B cell (primary cell): ENCODE measurements around the gene SRPK1. TPM values are rescaled to one million over a fixed set of nuclear protein-coding genes. Genes with fewer than 3 reads are reported as not detected.

Experiments
- ATAC-seq: fragments of 200-7000 bp; cut with Tn5 transposase; one replicate; pipeline ENCODE4 v1.10.0; 2021; ENCODE audit warnings: low read depth, mild to moderate bottlenecking, moderate number of reproducible peaks, moderate library complexity
- CTCF ChIA-PET: fragments of 350-600 bp; sonication (Branson Sonifier 250); formaldehyde crosslinking; loops from one replicate; lab custom pipeline; 2021; ENCODE audit warnings: antibody characterized with exemption, inconsistent platforms; lab: Charles Lee
- POLR2A ChIA-PET: fragments of 350-600 bp; sonication (Branson Sonifier 250); formaldehyde crosslinking; loops from one replicate; lab custom pipeline; 2021; ENCODE audit warnings: antibody characterized with exemption; lab: Charles Lee
- DNase-seq: peaks from one replicate; pipeline ENCODE4 v3.0.0; 2013
- H2AFZ ChIP-seq: 2 replicates; pipeline ENCODE4 v1.6.1; 2012; ENCODE audit warnings: mild to moderate bottlenecking, low read depth, low read length; ENCODE audit not compliant: insufficient read depth, poor library complexity, severe bottlenecking
- H3K27ac ChIP-seq, 2 donors: 1 replicate in 1 of 2; 2 replicates in 1 of 2; pipeline ENCODE4 v1.5.1; 2012 to 2013; ENCODE audit warnings: low read length in 2 of 2, mild to moderate bottlenecking in 2 of 2, moderate library complexity in 1 of 2
- H3K27me3 ChIP-seq, 4 experiments: fragments of 200-600 bp in 1 of 4; sonication (generic) in 1 of 4; replicated peaks in 1 of 4; 1 replicate in 2 of 4; 2 replicates in 2 of 4; pipeline versions ENCODE4 v1.6.1 to v1.7.0; 2013 to 2016; ENCODE audit warnings: low read length in 3 of 4, mild to moderate bottlenecking in 2 of 4, mixed read lengths in 1 of 4, moderate library complexity in 1 of 4; ENCODE audit not compliant: insufficient read depth in 4 of 4, control insufficient read depth in 3 of 4; ENCODE audit errors: control extremely low read depth in 1 of 4
- H3K36me3 ChIP-seq, 2 experiments: replicated peaks in 1 of 2; 1 replicate in 1 of 2; 2 replicates in 1 of 2; pipeline versions ENCODE4 v1.6.1 to v1.7.1; 2013; ENCODE audit warnings: low read length in 1 of 2; ENCODE audit not compliant: insufficient read depth in 2 of 2, control insufficient read depth in 1 of 2; ENCODE audit errors: control extremely low read depth in 1 of 2, extremely low read depth in 1 of 2
- H3K4me1 ChIP-seq, 2 donors: fragments of 200-600 bp in 1 of 2; sonication (generic) in 1 of 2; 1 replicate in 1 of 2; 2 replicates in 1 of 2; pipeline versions ENCODE4 v1.5.1 to v1.6.1; 2013 to 2017; ENCODE audit warnings: low read length in 2 of 2; ENCODE audit not compliant: control insufficient read depth in 2 of 2, insufficient read depth in 2 of 2
- H3K4me2 ChIP-seq: replicated peaks from 2 replicates; pipeline ENCODE3; 2012; ENCODE audit warnings: mild to moderate bottlenecking, low read depth, low read length; ENCODE audit not compliant: poor library complexity, severe bottlenecking
- H3K4me3 ChIP-seq, 5 experiments: fragments of 200-600 bp in 1 of 5; sonication (generic) in 1 of 5; 1 replicate in 3 of 5; 2 replicates in 2 of 5; pipeline versions ENCODE4 v1.5.1 to v1.7.0; 2011 to 2016; ENCODE audit warnings: low read length in 4 of 5, mild to moderate bottlenecking in 4 of 5, low read depth in 2 of 5, control low read depth in 1 of 5, moderate library complexity in 1 of 5; ENCODE audit not compliant: insufficient read depth in 1 of 5; ENCODE audit errors: control extremely low read depth in 1 of 5, extremely low read depth in 1 of 5
- H3K79me2 ChIP-seq: fragments of 200-600 bp; sonication (generic); one replicate; pipeline ENCODE4 v1.6.0; 2016; ENCODE audit warnings: low read length; ENCODE audit not compliant: control insufficient read depth, insufficient read depth
- H3K9ac ChIP-seq: fragments of 200-600 bp; sonication (generic); 2 replicates; pipeline ENCODE4 v1.6.1; 2017; ENCODE audit warnings: mild to moderate bottlenecking, low read length, moderate library complexity
- H3K9me3 ChIP-seq, 3 donors: one replicate each; pipeline versions ENCODE4 v1.6.1 to v1.7.1; 2013; ENCODE audit warnings: low read length in 2 of 3; ENCODE audit not compliant: control insufficient read depth in 2 of 3, insufficient read depth in 1 of 3; ENCODE audit errors: control extremely low read depth in 1 of 3
- H4K20me1 ChIP-seq: 2 replicates; pipeline ENCODE4 v1.6.0; 2012; ENCODE audit warnings: mild to moderate bottlenecking, low read length; ENCODE audit not compliant: insufficient read depth, control insufficient read depth, poor library complexity, severe bottlenecking
- H3K27ac Mint-ChIP-seq: one replicate; pipeline ENCODE4 v1.8.0; 2021; ENCODE audit warnings: mixed read lengths
- H3K27me3 Mint-ChIP-seq: one replicate; pipeline ENCODE4 v1.8.0; 2021; ENCODE audit warnings: mixed read lengths
- H3K4me1 Mint-ChIP-seq: one replicate; pipeline ENCODE4 v1.8.0; 2021; ENCODE audit warnings: mixed read lengths
- H3K4me3 Mint-ChIP-seq: one replicate; pipeline ENCODE4 v1.8.0; 2021; ENCODE audit warnings: mixed read lengths
- H3K9me3 Mint-ChIP-seq: one replicate; pipeline ENCODE4 v1.8.0; 2022; ENCODE audit warnings: mixed read lengths; ENCODE audit not compliant: insufficient read depth
- EZH2 ChIP-seq: IDR thresholded peaks from 2 replicates; pipeline ENCODE4 v1.6.1; 2012; ENCODE audit warnings: borderline replicate concordance, low read depth, mild to moderate bottlenecking, moderate library complexity, low read length; ENCODE audit not compliant: insufficient read depth, poor library complexity, severe bottlenecking
- WGBS: methylation state at CpG from one replicate; pipeline ENCODE4 v1.1.5; 2013; ENCODE audit warnings: missing lambda C conversion rate; ENCODE audit not compliant: insufficient coverage; 5-methylcytosine and 5-hydroxymethylcytosine counted together
- intact Hi-C: fragments of 100-400 bp; cut with micrococcal nuclease; formaldehyde crosslinking; loops from one replicate; pipeline ENCODE4 v1.10.0; 2022
- polyA plus RNA-seq: library from polyadenylated mRNA; depleted of rRNA; stranded (reverse); fragments of >200 nt; gene quantifications from 2 replicates; pipeline ENCODE4 v1.2.3, GENCODE V29; 2012
- total RNA-seq, 2 donors: library from RNA; stranded (reverse); fragments of 120-200 nt in 1 of 2; gene quantifications; 1 replicate in 1 of 2; 2 replicates in 1 of 2; pipeline versions ENCODE4 v1.2.3 to v1.2.4, GENCODE V29; 2013 to 2022
- TF ChIP-seq, protein P1 (sequence below): fragments of 200-600 bp; IDR thresholded peaks from one replicate; pipeline ENCODE4 v1.8.0; 2022; ENCODE audit warnings: antibody characterized with exemption, mild to moderate bottlenecking

SRPK1 gene
- total and polyA plus RNA-seq, 2 donors (not counting 1 experiment from before 2014, with no cell fraction given): 9.7 to 53.3 TPM

DNA sequence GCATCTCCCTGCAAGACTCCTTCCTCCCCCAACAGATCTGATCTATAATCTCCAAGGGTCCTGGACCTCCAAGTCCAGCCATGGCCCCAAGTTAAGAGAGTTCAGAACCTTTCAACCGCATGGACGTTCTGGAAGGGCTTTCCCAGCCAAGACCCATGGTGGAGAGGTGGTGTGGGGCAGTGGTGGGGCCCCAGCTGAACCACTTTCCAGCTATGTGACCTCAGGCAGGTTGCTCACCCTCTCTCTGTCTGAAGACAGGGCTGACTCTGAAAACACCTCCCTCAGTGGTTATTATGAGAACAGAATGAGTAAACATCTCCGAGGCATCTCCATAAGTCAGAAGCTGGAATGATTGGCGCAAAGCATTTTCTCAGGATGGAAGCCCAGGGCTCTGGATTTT lies 124.7 kb downstream of the SRPK1 start:
- no peak for TF ChIP-seq EZH2
- TF ChIP-seq, protein P1, sequence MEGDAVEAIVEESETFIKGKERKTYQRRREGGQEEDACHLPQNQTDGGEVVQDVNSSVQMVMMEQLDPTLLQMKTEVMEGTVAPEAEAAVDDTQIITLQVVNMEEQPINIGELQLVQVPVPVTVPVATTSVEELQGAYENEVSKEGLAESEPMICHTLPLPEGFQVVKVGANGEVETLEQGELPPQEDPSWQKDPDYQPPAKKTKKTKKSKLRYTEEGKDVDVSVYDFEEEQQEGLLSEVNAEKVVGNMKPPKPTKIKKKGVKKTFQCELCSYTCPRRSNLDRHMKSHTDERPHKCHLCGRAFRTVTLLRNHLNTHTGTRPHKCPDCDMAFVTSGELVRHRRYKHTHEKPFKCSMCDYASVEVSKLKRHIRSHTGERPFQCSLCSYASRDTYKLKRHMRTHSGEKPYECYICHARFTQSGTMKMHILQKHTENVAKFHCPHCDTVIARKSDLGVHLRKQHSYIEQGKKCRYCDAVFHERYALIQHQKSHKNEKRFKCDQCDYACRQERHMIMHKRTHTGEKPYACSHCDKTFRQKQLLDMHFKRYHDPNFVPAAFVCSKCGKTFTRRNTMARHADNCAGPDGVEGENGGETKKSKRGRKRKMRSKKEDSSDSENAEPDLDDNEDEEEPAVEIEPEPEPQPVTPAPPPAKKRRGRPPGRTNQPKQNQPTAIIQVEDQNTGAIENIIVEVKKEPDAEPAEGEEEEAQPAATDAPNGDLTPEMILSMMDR: no peak
- no peaks in the 10 kb centered on the region for H3K79me2 ChIP-seq
- H3K27me3 Mint-ChIP-seq: peaks cover 11% of the 10 kb centered on the region
- no peak overlapping the region for H3K9ac ChIP-seq
- H3K9me3 ChIP-seq: no peaks in the 10 kb centered on the region
- H3K36me3 ChIP-seq: no peaks in the 10 kb centered on the region
- no peak overlapping the region for H3K4me3 Mint-ChIP-seq
- ChIA-PET POLR2A (no interaction called here), CTCF (no interaction called here)
- intact Hi-C loops: no loop called here
- no peak overlapping the region for H3K4me3 ChIP-seq
- 76% methylated on average over 4 of the region's 4 CpGs for WGBS
- H3K27ac ChIP-seq: no peak overlapping the region
- no peaks in the 10 kb centered on the region for H3K4me1 ChIP-seq
- H3K27ac Mint-ChIP-seq: no peak overlapping the region
- peaks cover 0 to 17% (median 0%) of the 10 kb centered on the region in 4 experiments for H3K27me3 ChIP-seq
- DNase-seq (no peak), ATAC-seq (no peak)
- no peaks in the 10 kb centered on the region for H4K20me1 ChIP-seq
- H3K4me1 Mint-ChIP-seq: no peaks in the 10 kb centered on the region
- no peak overlapping the region for H3K4me2 ChIP-seq
- H3K9me3 Mint-ChIP-seq: no peaks in the 10 kb centered on the region
- H2AFZ ChIP-seq: no peak overlapping the region

DNA sequence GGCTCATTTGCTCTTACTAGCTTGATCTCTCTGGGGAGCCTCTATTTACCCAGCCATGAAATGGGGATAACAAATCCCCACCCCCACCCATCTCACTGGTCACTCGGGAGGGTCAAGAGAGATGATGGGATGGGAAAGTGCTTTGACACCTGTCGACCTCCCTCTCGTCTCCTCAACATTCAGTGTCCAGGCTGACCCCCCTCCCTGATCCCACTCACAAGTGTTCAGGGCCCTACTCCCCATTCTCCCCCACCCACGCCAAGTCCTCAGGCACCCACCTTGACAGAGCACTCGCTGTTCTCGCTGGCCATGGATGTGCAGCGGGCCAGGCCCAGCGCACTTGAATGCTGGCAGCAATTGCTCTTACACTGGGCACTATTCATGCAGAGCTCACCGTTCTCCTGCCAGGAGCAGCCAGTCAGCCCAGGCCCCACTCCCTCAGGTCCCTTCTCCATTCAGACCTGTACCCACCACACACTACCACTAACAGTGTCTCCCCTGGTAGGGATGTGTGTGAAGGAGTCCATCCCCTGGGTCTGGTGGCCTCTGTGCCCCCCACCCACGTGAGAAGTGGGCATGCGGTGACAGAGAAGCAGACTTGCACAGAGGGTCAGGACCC lies 125.3 kb downstream of the SRPK1 start:
- DNase-seq (no peak), ATAC-seq (no peak)
- no peaks in the 10 kb centered on the region for H3K9me3 ChIP-seq
- H3K9me3 Mint-ChIP-seq: no peaks in the 10 kb centered on the region
- intact Hi-C loops: no loop called here
- H3K4me3 Mint-ChIP-seq: no peak overlapping the region
- H3K27ac Mint-ChIP-seq: no peak overlapping the region
- H4K20me1 ChIP-seq: no peaks in the 10 kb centered on the region
- H3K27me3 ChIP-seq: peaks cover 0 to 17% (median 0%) of the 10 kb centered on the region in 4 experiments
- no peaks in the 10 kb centered on the region for H3K79me2 ChIP-seq
- no peaks in the 10 kb centered on the region for H3K4me1 Mint-ChIP-seq
- 91% methylated on average over 10 of the region's 11 CpGs for WGBS
- peaks cover 12% of the 10 kb centered on the region for H3K27me3 Mint-ChIP-seq
- no peak overlapping the region for H3K9ac ChIP-seq
- POLR2A ChIA-PET: no interaction called here
- no peak for TF ChIP-seq EZH2
- TF ChIP-seq, protein P1: no peak
- no peak overlapping the region for H3K4me3 ChIP-seq
- H2AFZ ChIP-seq: no peak overlapping the region
- no peaks in the 10 kb centered on the region for H3K36me3 ChIP-seq
- no peak overlapping the region for H3K27ac ChIP-seq
- CTCF ChIA-PET: no interaction called here
- no peaks in the 10 kb centered on the region for H3K4me1 ChIP-seq
- no peak overlapping the region for H3K4me2 ChIP-seq
